H1 (cell line): ENCODE results near the gene TCERG1L. TPM values are rescaled to one million over a fixed set of nuclear protein-coding genes. Genes with fewer than 3 reads are reported as not detected.

ENCODE experiments used
- CEBPB ChIP-seq: IDR thresholded peaks from 2 replicates; pipeline ENCODE4 v1.6.1; 2012; ENCODE audit warnings: low read depth, low read length
- NANOG ChIP-seq: IDR thresholded peaks from 2 replicates; pipeline ENCODE4 v1.6.1; 2011; ENCODE audit warnings: low read length, low read depth, mild to moderate bottlenecking, inconsistent platforms; ENCODE audit not compliant: insufficient read depth, poor library complexity, severe bottlenecking
- RAD21 ChIP-seq, 2 experiments: IDR thresholded peaks in 1 of 2; conservative IDR thresholded peaks in 1 of 2; 2 replicates each; pipeline ENCODE4 v1.6.1; 2011; ENCODE audit warnings: low read depth in 2 of 2, low read length in 2 of 2, improper control_type of control experiment in 1 of 2, inconsistent platforms in 1 of 2, mild to moderate bottlenecking in 1 of 2, moderate library complexity in 1 of 2
- polyA plus RNA-seq, 7 experiments: library from polyadenylated mRNA; depleted of rRNA in 3 of 7; stranded (reverse) in 5 of 7; unstranded in 2 of 7; fragments of >200 nt in 5 of 7; fragments of 200-250 nt in 2 of 7; gene quantifications; 1 replicate in 5 of 7; 2 replicates in 1 of 7; 4 replicates in 1 of 7; pipeline versions ENCODE4 v1.2.1 to v1.2.3, GENCODE V29; 2011 to 2013; ENCODE audit warnings: missing spikeins in 2 of 7, mixed read lengths in 2 of 7
- total RNA-seq: library from RNA; stranded (reverse); fragmentation: NEBNext Ultra II Directional; extraction: Animal tissue kit (Norgen Biotek cat#: 25700); gene quantifications from 2 replicates; pipeline ENCODE4 v1.2.1, GENCODE V29; 2021

Gene TCERG1L
- total and polyA plus RNA-seq, 2 of the 8 experiments (the other 6 are each of a cell fraction or from before 2014, with no cell fraction given) = 3.9 to 6.9 TPM

DNA sequence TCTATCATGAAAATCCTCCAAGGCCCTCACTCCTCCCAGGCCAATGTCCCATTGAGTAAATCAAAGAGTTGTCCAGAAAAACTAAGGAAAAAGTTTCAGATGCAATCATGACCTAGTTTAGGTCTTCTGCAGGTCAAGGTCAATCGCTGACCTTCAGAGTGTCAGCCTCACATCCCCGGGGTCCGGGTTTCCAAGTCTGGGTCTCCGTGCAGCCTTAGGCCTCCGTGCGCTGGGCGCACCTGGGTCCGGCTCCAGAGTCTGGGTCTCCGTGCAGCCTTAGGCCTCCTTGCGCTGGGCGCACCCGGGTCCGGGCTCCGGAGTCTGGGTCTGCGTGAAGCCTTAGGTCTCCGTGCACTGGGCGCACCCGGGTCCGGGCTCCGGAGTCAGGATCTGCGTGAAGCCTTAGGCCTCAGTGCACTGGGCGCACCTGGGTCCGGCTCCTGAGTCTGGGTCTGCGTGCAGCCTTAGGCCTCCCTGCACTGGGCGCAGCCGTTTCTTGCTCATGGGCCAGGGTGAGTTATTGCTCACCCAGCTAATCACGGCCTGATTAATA, 236.2 kb downstream of the TCERG1L start (continued):
- TF ChIP-seq RAD21 (IDR thresholded peaks at IDR 0.05 in 1 of 2, conservative IDR thresholded peaks at IDR 0.05 in 1 of 2; ENCODE audit: low read depth in 2 of 2, low read length in 2 of 2) (no peak), CEBPB (no peak), NANOG (no peak)
